WTC11 (cell line): ENCODE results near the gene EMC8. TPM values are rescaled to one million over a fixed set of nuclear protein-coding genes. Genes with fewer than 3 reads are reported as not detected.
"Not testable (repeated sequence)": the region's sequence is repeated elsewhere in the genome, so short reads cannot be mapped to it uniquely, and the experiment has no call there.

Experiments used
- ATAC-seq: fragments of 200-7000 bp; cut with Tn5 transposase; 2 replicates; pipeline ENCODE4 v1.10.0; 2021; ENCODE audit warnings: mild to moderate bottlenecking, moderate library complexity
- CTCF ChIA-PET: fragments of 300-600 bp; sonication (Branson Sonifier 250); formaldehyde crosslinking; loops from one replicate; lab custom pipeline; 2021; ENCODE audit warnings: antibody characterized with exemption; lab: Charles Lee
- POLR2A ChIA-PET: fragments of 350-600 bp; sonication (Branson Sonifier 250); formaldehyde crosslinking; loops from one replicate; lab custom pipeline; 2021; ENCODE audit warnings: antibody characterized with exemption; lab: Charles Lee
- DNase-seq: peaks from one replicate; pipeline ENCODE4 v3.0.0; 2021; ENCODE audit warnings: low spot score
- H3K27ac Mint-ChIP-seq: 2 replicates; pipeline ENCODE4 v1.8.0; 2021; ENCODE audit warnings: mixed read lengths
- H3K27me3 Mint-ChIP-seq: 2 replicates; pipeline ENCODE4 v1.8.0; 2021; ENCODE audit warnings: low read depth, mild to moderate bottlenecking, moderate library complexity, mixed read lengths
- H3K36me3 Mint-ChIP-seq: 2 replicates; pipeline ENCODE4 v1.8.0; 2021; ENCODE audit warnings: mixed read lengths
- H3K4me1 Mint-ChIP-seq: 2 replicates; pipeline ENCODE4 v1.8.0; 2022; ENCODE audit warnings: mixed read lengths
- H3K4me3 Mint-ChIP-seq: 2 replicates; pipeline ENCODE4 v1.8.0; 2021; ENCODE audit warnings: mild to moderate bottlenecking, moderate library complexity, mixed read lengths
- H3K9me3 Mint-ChIP-seq: 2 replicates; pipeline ENCODE4 v1.8.0; 2021; ENCODE audit warnings: mixed read lengths
- AR ChIP-seq: fragments of 250-450 bp; sonication (Bioruptor Pico); IDR thresholded peaks from 2 replicates; pipeline ENCODE4 v1.9.0; 2021; ENCODE audit warnings: mild to moderate bottlenecking
- ATF6 ChIP-seq: sonication (generic); formaldehyde crosslinking; IDR thresholded peaks from 2 replicates; pipeline ENCODE4 v1.8.1; 2023; ENCODE audit warnings: mild to moderate bottlenecking, missing genetic modification reagents
- CREM ChIP-seq: sonication (generic); formaldehyde crosslinking; IDR thresholded peaks from 2 replicates; pipeline ENCODE4 v1.8.1; 2022; ENCODE audit warnings: mild to moderate bottlenecking, missing genetic modification reagents, moderate library complexity
- ELF4 ChIP-seq: sonication (generic); formaldehyde crosslinking; IDR thresholded peaks from 2 replicates; pipeline ENCODE4 v1.8.1; 2022; ENCODE audit warnings: low read depth, mild to moderate bottlenecking, moderate library complexity, missing genetic modification reagents
- ETV6 ChIP-seq: sonication (generic); formaldehyde crosslinking; IDR thresholded peaks from 2 replicates; pipeline ENCODE4 v1.8.1; 2022; ENCODE audit warnings: mild to moderate bottlenecking, missing genetic modification reagents
- FOXJ3 ChIP-seq: sonication (generic); formaldehyde crosslinking; IDR thresholded peaks from 2 replicates; pipeline ENCODE4 v1.9.0; 2021; ENCODE audit warnings: missing genetic modification reagents, mild to moderate bottlenecking, borderline replicate concordance
- GABPB1 ChIP-seq: sonication (generic); formaldehyde crosslinking; IDR thresholded peaks from 2 replicates; pipeline ENCODE4 v1.8.1; 2023; ENCODE audit warnings: mild to moderate bottlenecking, missing genetic modification reagents
- HMGA2 ChIP-seq: fragments of 250-450 bp; sonication (Bioruptor Pico); IDR thresholded peaks from 2 replicates; pipeline ENCODE4 v1.4.0; 2021; ENCODE audit warnings: mild to moderate bottlenecking, moderate library complexity
- ZNF232 ChIP-seq: sonication (generic); formaldehyde crosslinking; IDR thresholded peaks from 2 replicates; pipeline ENCODE4 v1.8.0; 2022; ENCODE audit warnings: mild to moderate bottlenecking, missing genetic modification reagents
- ZNF263 ChIP-seq: sonication (generic); formaldehyde crosslinking; IDR thresholded peaks from 2 replicates; pipeline ENCODE4 v1.8.1; 2022; ENCODE audit warnings: low read depth, mild to moderate bottlenecking, moderate library complexity, missing genetic modification reagents
- total RNA-seq: library from RNA; stranded (reverse); gene quantifications from 3 replicates; pipeline ENCODE4 v1.2.3, GENCODE V29; 2021
- TF ChIP-seq, protein P1 (sequence below): fragments of 250-450 bp; sonication (Bioruptor Pico); IDR thresholded peaks from 2 replicates; pipeline ENCODE4 v1.8.0; 2021; ENCODE audit warnings: mild to moderate bottlenecking
- TF ChIP-seq, protein P2 (sequence below): fragments of 250-450 bp; sonication (Bioruptor Pico); IDR thresholded peaks from 2 replicates; pipeline ENCODE4 v1.9.0; 2021; ENCODE audit warnings: moderate library complexity, mild to moderate bottlenecking, inconsistent platforms, borderline replicate concordance
- TF ChIP-seq, protein P3 (sequence below): sonication (generic); formaldehyde crosslinking; IDR thresholded peaks from 2 replicates; pipeline ENCODE4 v1.8.1; 2023; ENCODE audit warnings: mild to moderate bottlenecking, missing genetic modification reagents, borderline replicate concordance

Gene EMC8
- total RNA-seq, 1 experiment from 2014 or later: 55.2 TPM

DNA sequence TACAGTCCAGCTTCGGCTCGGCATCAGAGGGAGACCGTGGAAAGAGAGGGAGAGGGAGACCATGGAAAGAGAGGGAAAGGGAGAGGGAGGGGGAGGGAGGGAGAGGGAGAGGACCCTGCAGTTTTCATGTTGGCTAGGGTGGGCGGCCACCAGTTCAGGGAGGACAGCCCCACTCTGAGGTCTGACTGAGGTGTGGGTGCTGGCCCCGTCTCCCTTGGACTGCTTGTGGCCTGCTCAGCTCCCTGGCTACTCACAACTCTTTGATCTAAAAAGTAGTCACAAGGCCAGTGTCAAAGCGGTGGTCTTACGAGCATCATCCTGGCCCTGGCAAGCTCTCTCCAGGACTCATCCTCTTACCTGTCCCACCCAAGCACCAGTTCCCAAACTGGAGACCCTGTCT, 9.6 kb upstream of the EMC8 start (continued):
- TF ChIP-seq, protein P1, sequence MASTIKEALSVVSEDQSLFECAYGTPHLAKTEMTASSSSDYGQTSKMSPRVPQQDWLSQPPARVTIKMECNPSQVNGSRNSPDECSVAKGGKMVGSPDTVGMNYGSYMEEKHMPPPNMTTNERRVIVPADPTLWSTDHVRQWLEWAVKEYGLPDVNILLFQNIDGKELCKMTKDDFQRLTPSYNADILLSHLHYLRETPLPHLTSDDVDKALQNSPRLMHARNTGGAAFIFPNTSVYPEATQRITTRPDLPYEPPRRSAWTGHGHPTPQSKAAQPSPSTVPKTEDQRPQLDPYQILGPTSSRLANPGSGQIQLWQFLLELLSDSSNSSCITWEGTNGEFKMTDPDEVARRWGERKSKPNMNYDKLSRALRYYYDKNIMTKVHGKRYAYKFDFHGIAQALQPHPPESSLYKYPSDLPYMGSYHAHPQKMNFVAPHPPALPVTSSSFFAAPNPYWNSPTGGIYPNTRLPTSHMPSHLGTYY: no peak
- TF ChIP-seq, protein P2, sequence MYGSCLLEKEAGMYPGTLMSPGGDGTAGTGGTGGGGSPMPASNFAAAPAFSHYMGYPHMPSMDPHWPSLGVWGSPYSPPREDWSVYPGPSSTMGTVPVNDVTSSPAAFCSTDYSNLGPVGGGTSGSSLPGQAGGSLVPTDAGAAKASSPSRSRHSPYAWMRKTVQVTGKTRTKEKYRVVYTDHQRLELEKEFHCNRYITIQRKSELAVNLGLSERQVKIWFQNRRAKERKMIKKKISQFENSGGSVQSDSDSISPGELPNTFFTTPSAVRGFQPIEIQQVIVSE: no peak
- TF ChIP-seq GABPB1 (CRISPR knock-in tag): no peak

- H3K27ac Mint-ChIP-seq, POLR2A ChIA-PET, H3K27me3 Mint-ChIP-seq, H3K4me3 Mint-ChIP-seq, ATAC-seq, H3K4me1 Mint-ChIP-seq, DNase-seq, CTCF ChIA-PET, H3K9me3 Mint-ChIP-seq: not testable (repeated sequence)
- peaks cover 40% of the 10 kb centered on the region for H3K36me3 Mint-ChIP-seq
Observed at GRCh38 chr16:85808104-85808503, 8.8 kb upstream of the EMC8 start.

GRCh38 chr16:85807340-85807739, 8.0 kb upstream of the EMC8 start:
- H3K36me3 Mint-ChIP-seq: peaks cover 48% of the 10 kb centered on the region
- H3K4me3 Mint-ChIP-seq, CTCF ChIA-PET, H3K27me3 Mint-ChIP-seq, DNase-seq, H3K9me3 Mint-ChIP-seq, POLR2A ChIA-PET, H3K27ac Mint-ChIP-seq, ATAC-seq, H3K4me1 Mint-ChIP-seq: not testable (repeated sequence)

DNA sequence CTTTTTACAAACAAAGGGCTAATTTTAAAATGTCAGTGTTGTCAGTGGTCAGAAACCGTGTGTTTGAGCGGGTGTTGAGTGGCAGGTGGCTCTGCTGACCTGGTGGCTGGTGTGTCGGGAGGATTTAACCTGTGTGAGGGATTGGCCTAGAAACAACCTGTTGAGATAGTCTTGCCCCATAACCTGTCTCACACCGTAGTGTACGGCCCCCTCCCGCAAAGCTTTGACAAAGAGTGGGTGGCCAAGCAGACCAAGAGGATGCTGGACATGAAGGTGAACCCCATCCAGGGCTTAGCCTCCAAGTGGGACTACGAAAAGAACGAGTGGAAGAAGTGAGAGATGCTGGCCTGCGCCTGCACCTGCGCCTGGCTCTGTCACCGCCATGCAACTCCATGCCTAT, 7.2 kb upstream of the EMC8 start:
- Mint-ChIP-seq H3K9me3 (no peaks in the 10 kb centered on the region), H3K27ac (no peak overlapping the region), H3K27me3 (no peaks in the 10 kb centered on the region), H3K4me3 (no peak overlapping the region), H3K36me3 (peaks cover 56% of the 10 kb centered on the region), H3K4me1 (peaks cover under 1% of the 10 kb centered on the region; the same call in 1 of the 2 replicates)
- POLR2A ChIA-PET: interaction anchor here (0.6 kb wide), 1 partner anchor 704 kb away, joined by 3 read pairs; no protein-coding TSS in a partner anchor
- TF ChIP-seq AR: no peak
- TF ChIP-seq HMGA2 (CRISPR knock-in tag): no peak
- TF ChIP-seq ATF6 (CRISPR knock-in tag): no peak
- ATAC-seq (no peak), DNase-seq (no peak)
- CTCF ChIA-PET: no interaction called here

DNA sequence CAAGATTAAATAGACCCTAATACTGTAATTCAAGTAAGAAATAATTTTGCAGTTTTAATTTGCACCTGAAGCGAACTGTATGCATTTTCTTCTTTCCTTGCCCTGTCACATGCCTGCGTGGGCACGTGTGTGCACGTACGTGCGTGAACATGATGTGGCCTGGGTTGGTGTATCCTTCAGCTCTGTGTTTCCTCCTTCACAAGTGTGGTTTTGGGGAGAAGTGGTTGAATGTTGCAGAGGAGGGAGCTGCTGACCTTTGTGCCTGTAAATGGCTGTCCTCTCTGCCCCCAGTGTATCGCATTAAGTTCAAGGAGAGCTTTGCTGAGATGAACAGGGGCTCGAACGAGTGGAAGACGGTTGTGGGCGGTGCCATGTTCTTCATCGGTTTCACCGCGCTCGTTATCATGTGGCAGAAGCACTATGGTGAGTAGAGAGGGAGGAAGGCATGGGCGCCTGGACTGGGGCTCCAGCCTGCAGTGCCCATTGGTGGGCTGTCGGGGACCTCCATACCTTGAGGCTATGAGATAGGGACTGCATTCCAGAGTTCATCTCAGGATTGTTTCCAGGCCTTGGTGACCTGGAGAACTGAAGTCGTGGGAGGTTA, 6.2 kb upstream of the EMC8 start:
- POLR2A ChIA-PET: no interaction called here
- no peaks in the 10 kb centered on the region for H3K27me3 Mint-ChIP-seq
- no peaks in the 10 kb centered on the region for H3K9me3 Mint-ChIP-seq
- peaks cover 59% of the 10 kb centered on the region for H3K36me3 Mint-ChIP-seq
- no peak overlapping the region for H3K27ac Mint-ChIP-seq
- CTCF ChIA-PET: no interaction called here
- H3K4me3 Mint-ChIP-seq: no peak overlapping the region
- DNase-seq (no peak), ATAC-seq (no peak)
- peaks cover 10% of the 10 kb centered on the region for H3K4me1 Mint-ChIP-seq
- TF ChIP-seq, protein P3, sequence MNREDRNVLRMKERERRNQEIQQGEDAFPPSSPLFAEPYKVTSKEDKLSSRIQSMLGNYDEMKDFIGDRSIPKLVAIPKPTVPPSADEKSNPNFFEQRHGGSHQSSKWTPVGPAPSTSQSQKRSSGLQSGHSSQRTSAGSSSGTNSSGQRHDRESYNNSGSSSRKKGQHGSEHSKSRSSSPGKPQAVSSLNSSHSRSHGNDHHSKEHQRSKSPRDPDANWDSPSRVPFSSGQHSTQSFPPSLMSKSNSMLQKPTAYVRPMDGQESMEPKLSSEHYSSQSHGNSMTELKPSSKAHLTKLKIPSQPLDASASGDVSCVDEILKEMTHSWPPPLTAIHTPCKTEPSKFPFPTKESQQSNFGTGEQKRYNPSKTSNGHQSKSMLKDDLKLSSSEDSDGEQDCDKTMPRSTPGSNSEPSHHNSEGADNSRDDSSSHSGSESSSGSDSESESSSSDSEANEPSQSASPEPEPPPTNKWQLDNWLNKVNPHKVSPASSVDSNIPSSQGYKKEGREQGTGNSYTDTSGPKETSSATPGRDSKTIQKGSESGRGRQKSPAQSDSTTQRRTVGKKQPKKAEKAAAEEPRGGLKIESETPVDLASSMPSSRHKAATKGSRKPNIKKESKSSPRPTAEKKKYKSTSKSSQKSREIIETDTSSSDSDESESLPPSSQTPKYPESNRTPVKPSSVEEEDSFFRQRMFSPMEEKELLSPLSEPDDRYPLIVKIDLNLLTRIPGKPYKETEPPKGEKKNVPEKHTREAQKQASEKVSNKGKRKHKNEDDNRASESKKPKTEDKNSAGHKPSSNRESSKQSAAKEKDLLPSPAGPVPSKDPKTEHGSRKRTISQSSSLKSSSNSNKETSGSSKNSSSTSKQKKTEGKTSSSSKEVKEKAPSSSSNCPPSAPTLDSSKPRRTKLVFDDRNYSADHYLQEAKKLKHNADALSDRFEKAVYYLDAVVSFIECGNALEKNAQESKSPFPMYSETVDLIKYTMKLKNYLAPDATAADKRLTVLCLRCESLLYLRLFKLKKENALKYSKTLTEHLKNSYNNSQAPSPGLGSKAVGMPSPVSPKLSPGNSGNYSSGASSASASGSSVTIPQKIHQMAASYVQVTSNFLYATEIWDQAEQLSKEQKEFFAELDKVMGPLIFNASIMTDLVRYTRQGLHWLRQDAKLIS (CRISPR knock-in tag): no peak
- TF ChIP-seq ETV6: no peak
- TF ChIP-seq ZNF232 (CRISPR knock-in tag): no peak
- no peak for TF ChIP-seq CREM (CRISPR knock-in tag)
- no peak for TF ChIP-seq FOXJ3 (CRISPR knock-in tag)
- TF ChIP-seq ELF4 (CRISPR knock-in tag): no peak
- TF ChIP-seq ZNF263 (CRISPR knock-in tag): no peak
